ENCODE measurements around the gene FAM174A. TPM values are rescaled to one million over a fixed set of nuclear protein-coding genes. Genes with fewer than 3 reads are reported as not detected.

FAM174A gene
- total and polyA plus RNA-seq, 2 donors (not counting 3 experiments of a cell fraction or from before 2014, with no cell fraction given) = 11.8 to 15.2 TPM

DNA sequence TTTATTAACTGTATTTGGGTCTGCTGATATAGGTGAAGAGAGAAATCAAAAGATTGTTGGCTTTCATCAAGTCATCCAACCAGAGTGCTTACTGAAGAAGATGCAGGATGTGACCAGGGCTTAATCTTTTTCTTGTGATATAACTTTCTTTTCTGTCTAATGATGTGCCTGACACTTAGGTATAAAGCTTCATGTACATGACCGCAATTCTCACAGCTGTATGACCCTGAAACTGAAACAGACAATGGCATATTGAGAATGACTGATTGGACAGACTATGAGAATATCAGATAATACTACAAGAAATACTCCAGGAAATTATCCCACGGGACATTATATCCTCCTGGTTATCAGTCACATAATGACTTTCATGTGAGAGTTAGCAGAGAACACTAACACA is 32.5 kb upstream of the FAM174A start:
- no peaks in the 10 kb centered on the region for H3K4me1 ChIP-seq (ENCODE audit: control insufficient read depth, extremely low read depth, insufficient read depth, low read length)
- no peak overlapping the region for H3K9ac ChIP-seq (replicated peaks; ENCODE audit: extremely low read depth, insufficient read depth, low read length)
- no peak overlapping the region for H3K27ac ChIP-seq (ENCODE audit: insufficient read depth, low read depth, low read length)
- POLR2A ChIA-PET = no interaction called here
- no peak for TF ChIP-seq CTCF (IDR thresholded peaks at IDR 0.05; ENCODE audit: extremely low read depth in 1 of 2, insufficient read depth in 1 of 2, low read depth in 1 of 2, low read length in 2 of 2)
- TF ChIP-seq, protein P1, sequence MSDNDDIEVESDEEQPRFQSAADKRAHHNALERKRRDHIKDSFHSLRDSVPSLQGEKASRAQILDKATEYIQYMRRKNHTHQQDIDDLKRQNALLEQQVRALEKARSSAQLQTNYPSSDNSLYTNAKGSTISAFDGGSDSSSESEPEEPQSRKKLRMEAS (IDR thresholded peaks at IDR 0.05; ENCODE audit: insufficient read depth, insufficient read length) = no peak
- TF ChIP-seq EZH2 (IDR thresholded peaks at IDR 0.05; ENCODE audit: borderline replicate concordance, low read depth, low read length, severe bottlenecking) = no peak
- no peak for TF ChIP-seq POLR2AphosphoS5 (IDR thresholded peaks at IDR 0.05; ENCODE audit: insufficient read depth, low read depth, low read length)
- TF ChIP-seq JUN (IDR thresholded peaks at IDR 0.05; ENCODE audit: borderline replicate concordance, insufficient read depth, insufficient read length, low read depth) = no peak
- TF ChIP-seq FOS (IDR thresholded peaks at IDR 0.05; ENCODE audit: borderline replicate concordance, insufficient read depth, low read length) = no peak
- no peak for TF ChIP-seq MYC (IDR thresholded peaks at IDR 0.05; ENCODE audit: low read depth, low read length)
- no peak for TF ChIP-seq POLR2A (IDR thresholded peaks at IDR 0.05; ENCODE audit: low read depth, low read length)
- TF ChIP-seq GATA2 (IDR thresholded peaks at IDR 0.05; ENCODE audit: insufficient read depth, insufficient read length, low read depth, low read length) = no peak
- H2AFZ ChIP-seq (ENCODE audit: low read depth, low read length) = no peak overlapping the region
- CTCF ChIA-PET = no interaction called here
- dilution Hi-C loops (cut with MboI; ENCODE audit: extremely low pct_ligation_motif_present, low sequenced_read_pairs) (no loop called here), intact Hi-C loops (cut with micrococcal nuclease) (no loop called here)
- no peaks in the 10 kb centered on the region for H4K20me1 ChIP-seq (replicated peaks; ENCODE audit: control insufficient read depth, extremely low read depth, insufficient read depth, low read length)
- H3K27me3 ChIP-seq (ENCODE audit: control insufficient read depth in 2 of 2, insufficient read depth in 2 of 2, low read length in 2 of 2) = no peaks in the 10 kb centered on the region
- no peak overlapping the region for H3K4me3 ChIP-seq (replicated peaks in 1 of 3; ENCODE audit: insufficient read depth in 1 of 3, low read depth in 1 of 3, low read length in 3 of 3)
- no peak overlapping the region for H3K4me2 ChIP-seq (ENCODE audit: insufficient read depth, low read length)
- no peaks in the 10 kb centered on the region for H3K9me3 ChIP-seq (replicated peaks; ENCODE audit: control insufficient read depth, insufficient read depth, low read length)
- H3K9me1 ChIP-seq (replicated peaks; ENCODE audit: control insufficient read depth, extremely low read depth, insufficient read depth, low read length) = no peaks in the 10 kb centered on the region
- no peaks in the 10 kb centered on the region for H3K36me3 ChIP-seq (ENCODE audit: control insufficient read depth in 2 of 2, extremely low read depth in 1 of 2, insufficient read depth in 2 of 2, low read length in 2 of 2)
- FAIRE-seq (no peak), DNase-seq (ENCODE audit: low read depth, low spot score) (no peak)
- BruUV-seq (replicated peaks) = no TSS peak
- H3K79me2 ChIP-seq (ENCODE audit: control insufficient read depth, insufficient read depth, low read length) = no peaks in the 10 kb centered on the region
